PC-3 (cell line): ENCODE results near the gene FBLN5.

ENCODE experiments used
- CTCF ChIP-seq: fragments of 300-600 bp; sonication (generic); conservative IDR thresholded peaks from 2 replicates; pipeline ENCODE4 v1.5.1; 2017; ENCODE audit warnings: antibody characterized with exemption, low read depth, mild to moderate bottlenecking, low read length
- EZH2 ChIP-seq: fragments of 300-600 bp; sonication (generic); IDR thresholded peaks from one replicate; pipeline ENCODE4 v1.6.1; 2017; ENCODE audit warnings: antibody characterized with exemption, mild to moderate bottlenecking, low read length; ENCODE audit not compliant: unreplicated experiment
- EZH2phosphoT487 ChIP-seq: fragments of 300-600 bp; sonication (generic); IDR thresholded peaks from 2 replicates; pipeline ENCODE4 v1.6.1; 2018; ENCODE audit warnings: mild to moderate bottlenecking, antibody characterized with exemption, low read length, borderline replicate concordance

GRCh38 chr14:91983588-91983987, 36.1 kb upstream of the FBLN5 start:
- TF ChIP-seq EZH2 = no peak
- no peak for TF ChIP-seq CTCF
- no peak for TF ChIP-seq EZH2phosphoT487
